Measurements from ENCODE around the gene GPD2.
"Not testable (repeated sequence)": the region's sequence is repeated elsewhere in the genome, so short reads cannot be mapped to it uniquely, and the experiment has no call there.

Gene GPD2

GRCh38 chr2:156592809-156593593 is 156.8 kb downstream of the GPD2 start:
- DNase-seq = no peak

GRCh38 chr2:156593594-156593921 is 157.4 kb downstream of the GPD2 start:
- DNase-seq = no peak

GRCh38 chr2:156598563-156598962 is 162.4 kb downstream of the GPD2 start:
- no peak for DNase-seq

- DNase-seq = no peak
These were observed 164.0 kb downstream of the GPD2 start for GRCh38 chr2:156600196-156600595.

GRCh38 chr2:156601855-156602551 is 165.8 kb downstream of the GPD2 start:
- no peak for DNase-seq

GRCh38 chr2:156602552-156602933 is 166.4 kb downstream of the GPD2 start:
- no peak for DNase-seq

- no peak for DNase-seq
These were observed 179.7 kb downstream of the GPD2 start for GRCh38 chr2:156615836-156616322.

GRCh38 chr2:156618071-156618470 is 181.9 kb downstream of the GPD2 start:
- DNase-seq = not testable (repeated sequence)

- DNase-seq = no peak
These were observed 182.9 kb downstream of the GPD2 start for GRCh38 chr2:156619021-156619539.

- no peak for DNase-seq
These were observed 186.3 kb downstream of the GPD2 start for GRCh38 chr2:156622491-156622890.

- DNase-seq = no peak
These were observed 189.4 kb downstream of the GPD2 start for GRCh38 chr2:156625360-156626170.

GRCh38 chr2:156626931-156627330 is 190.8 kb downstream of the GPD2 start:
- no peak for DNase-seq

- DNase-seq = no peak
These were observed 194.6 kb downstream of the GPD2 start for GRCh38 chr2:156630579-156631337.

GRCh38 chr2:156635646-156636045 is 199.5 kb downstream of the GPD2 start:
- DNase-seq = no peak

All from 8988T (cell line).